Measurements from ENCODE around the gene FGF12.

Gene FGF12

GRCh38 chr3:192317564-192317963 lies 409.8 kb downstream of the FGF12 start:
- H3K9ac ChIP-seq (ENCODE audit: low read depth, low read length): no peak overlapping the region

GRCh38 chr3:192313605-192314004 lies 413.7 kb downstream of the FGF12 start:
- no peaks in the 10 kb centered on the region for H3K9me3 ChIP-seq (replicated peaks; ENCODE audit: low read length)
- H3K36me3 ChIP-seq (ENCODE audit: insufficient read depth, low read length): no peaks in the 10 kb centered on the region
- no peak overlapping the region for H3K9ac ChIP-seq (ENCODE audit: low read depth, low read length)
- no peaks in the 10 kb centered on the region for H3K4me1 ChIP-seq (ENCODE audit: control insufficient read depth, insufficient read depth, low read length)
- H3K27me3 ChIP-seq (ENCODE audit: control insufficient read depth, insufficient read depth, low read length): no peaks in the 10 kb centered on the region
- H3K4me3 ChIP-seq (ENCODE audit: low read length): no peak overlapping the region
- H3K4me2 ChIP-seq (ENCODE audit: low read length): no peak overlapping the region

More at GRCh38 chr3:192317564-192317963, 409.8 kb downstream of the FGF12 start:
- Histone ChIP-seq H3K4me2 (ENCODE audit: low read length) (no peak overlapping the region), H3K4me1 (ENCODE audit: control insufficient read depth, insufficient read depth, low read length) (no peaks in the 10 kb centered on the region), H3K36me3 (ENCODE audit: insufficient read depth, low read length) (no peaks in the 10 kb centered on the region), H3K9me3 (replicated peaks; ENCODE audit: low read length) (no peaks in the 10 kb centered on the region), H3K4me3 (ENCODE audit: low read length) (no peak overlapping the region), H3K27me3 (ENCODE audit: control insufficient read depth, insufficient read depth, low read length) (no peaks in the 10 kb centered on the region)

- no peak overlapping the region for H3K4me3 ChIP-seq (ENCODE audit: low read length)
- no peak overlapping the region for H3K9ac ChIP-seq (ENCODE audit: low read depth, low read length)
- H3K9me3 ChIP-seq (replicated peaks; ENCODE audit: low read length): no peaks in the 10 kb centered on the region
Measured at GRCh38 chr3:192307631-192308030, 419.7 kb downstream of the FGF12 start.

DNA sequence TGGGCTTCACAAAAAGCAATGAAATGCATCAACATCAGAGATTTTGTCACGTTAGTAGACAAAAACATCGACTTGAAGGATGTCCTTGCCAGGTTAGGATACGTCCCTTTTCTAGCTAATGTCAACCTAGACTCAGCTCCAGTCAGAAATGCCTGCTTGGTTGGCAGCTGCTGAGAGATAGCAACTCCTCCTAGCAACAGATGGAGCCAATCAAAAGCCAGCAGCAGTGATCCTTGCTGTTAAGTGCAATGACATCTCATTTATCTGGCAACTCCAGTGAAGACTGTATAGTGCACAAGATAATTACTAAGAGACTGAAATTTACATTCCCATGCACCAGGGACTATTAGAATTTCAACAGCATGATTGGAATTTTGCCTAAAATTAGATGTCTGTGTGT lies 424.1 kb downstream of the FGF12 start:
- Histone ChIP-seq H3K36me3 (ENCODE audit: insufficient read depth, low read length) (no peaks in the 10 kb centered on the region), H3K9ac (ENCODE audit: low read depth, low read length) (no peak overlapping the region), H3K4me1 (ENCODE audit: control insufficient read depth, insufficient read depth, low read length) (no peaks in the 10 kb centered on the region), H3K4me3 (ENCODE audit: low read length) (no peak overlapping the region), H3K27me3 (ENCODE audit: control insufficient read depth, insufficient read depth, low read length) (no peaks in the 10 kb centered on the region), H3K9me3 (replicated peaks; ENCODE audit: low read length) (no peaks in the 10 kb centered on the region), H3K4me2 (ENCODE audit: low read length) (no peak overlapping the region)

More at GRCh38 chr3:192307631-192308030, 419.7 kb downstream of the FGF12 start:
- no peaks in the 10 kb centered on the region for H3K27me3 ChIP-seq (ENCODE audit: control insufficient read depth, insufficient read depth, low read length)
- H3K4me1 ChIP-seq (ENCODE audit: control insufficient read depth, insufficient read depth, low read length): no peaks in the 10 kb centered on the region
- no peaks in the 10 kb centered on the region for H3K36me3 ChIP-seq (ENCODE audit: insufficient read depth, low read length)
- H3K4me2 ChIP-seq (ENCODE audit: low read length): no peak overlapping the region

- Histone ChIP-seq H3K27me3 (ENCODE audit: control insufficient read depth, insufficient read depth, low read length) (no peaks in the 10 kb centered on the region), H3K9me3 (replicated peaks; ENCODE audit: low read length) (no peaks in the 10 kb centered on the region), H3K9ac (ENCODE audit: low read depth, low read length) (no peak overlapping the region), H3K4me2 (ENCODE audit: low read length) (no peak overlapping the region), H3K36me3 (ENCODE audit: insufficient read depth, low read length) (no peaks in the 10 kb centered on the region), H3K4me1 (ENCODE audit: control insufficient read depth, insufficient read depth, low read length) (no peaks in the 10 kb centered on the region), H3K4me3 (ENCODE audit: low read length) (no peak overlapping the region)
Measured at GRCh38 chr3:192302721-192303120, 424.6 kb downstream of the FGF12 start.

- Histone ChIP-seq H3K9me3 (replicated peaks; ENCODE audit: low read length) (no peaks in the 10 kb centered on the region), H3K27me3 (ENCODE audit: control insufficient read depth, insufficient read depth, low read length) (no peaks in the 10 kb centered on the region), H3K4me3 (ENCODE audit: low read length) (no peak overlapping the region), H3K36me3 (ENCODE audit: insufficient read depth, low read length) (no peaks in the 10 kb centered on the region), H3K9ac (ENCODE audit: low read depth, low read length) (no peak overlapping the region), H3K4me1 (ENCODE audit: control insufficient read depth, insufficient read depth, low read length) (no peaks in the 10 kb centered on the region), H3K4me2 (ENCODE audit: low read length) (no peak overlapping the region)
Measured at GRCh38 chr3:192299921-192300320, 427.4 kb downstream of the FGF12 start.

- Histone ChIP-seq H3K4me3 (ENCODE audit: low read length) (no peak overlapping the region), H3K9me3 (replicated peaks; ENCODE audit: low read length) (no peaks in the 10 kb centered on the region), H3K27me3 (ENCODE audit: control insufficient read depth, insufficient read depth, low read length) (no peaks in the 10 kb centered on the region), H3K9ac (ENCODE audit: low read depth, low read length) (no peak overlapping the region), H3K4me1 (ENCODE audit: control insufficient read depth, insufficient read depth, low read length) (no peaks in the 10 kb centered on the region), H3K36me3 (ENCODE audit: insufficient read depth, low read length) (no peaks in the 10 kb centered on the region), H3K4me2 (ENCODE audit: low read length) (no peak overlapping the region)
Measured at GRCh38 chr3:192296845-192297244, 430.5 kb downstream of the FGF12 start.

- H3K4me3 ChIP-seq (ENCODE audit: low read length): no peak overlapping the region
- no peaks in the 10 kb centered on the region for H3K36me3 ChIP-seq (ENCODE audit: insufficient read depth, low read length)
- H3K9me3 ChIP-seq (replicated peaks; ENCODE audit: low read length): no peaks in the 10 kb centered on the region
- no peaks in the 10 kb centered on the region for H3K27me3 ChIP-seq (ENCODE audit: control insufficient read depth, insufficient read depth, low read length)
- no peak overlapping the region for H3K4me2 ChIP-seq (ENCODE audit: low read length)
- no peak overlapping the region for H3K9ac ChIP-seq (ENCODE audit: low read depth, low read length)
- H3K4me1 ChIP-seq (ENCODE audit: control insufficient read depth, insufficient read depth, low read length): no peaks in the 10 kb centered on the region
Measured at GRCh38 chr3:192284443-192285072, 442.8 kb downstream of the FGF12 start.

DNA sequence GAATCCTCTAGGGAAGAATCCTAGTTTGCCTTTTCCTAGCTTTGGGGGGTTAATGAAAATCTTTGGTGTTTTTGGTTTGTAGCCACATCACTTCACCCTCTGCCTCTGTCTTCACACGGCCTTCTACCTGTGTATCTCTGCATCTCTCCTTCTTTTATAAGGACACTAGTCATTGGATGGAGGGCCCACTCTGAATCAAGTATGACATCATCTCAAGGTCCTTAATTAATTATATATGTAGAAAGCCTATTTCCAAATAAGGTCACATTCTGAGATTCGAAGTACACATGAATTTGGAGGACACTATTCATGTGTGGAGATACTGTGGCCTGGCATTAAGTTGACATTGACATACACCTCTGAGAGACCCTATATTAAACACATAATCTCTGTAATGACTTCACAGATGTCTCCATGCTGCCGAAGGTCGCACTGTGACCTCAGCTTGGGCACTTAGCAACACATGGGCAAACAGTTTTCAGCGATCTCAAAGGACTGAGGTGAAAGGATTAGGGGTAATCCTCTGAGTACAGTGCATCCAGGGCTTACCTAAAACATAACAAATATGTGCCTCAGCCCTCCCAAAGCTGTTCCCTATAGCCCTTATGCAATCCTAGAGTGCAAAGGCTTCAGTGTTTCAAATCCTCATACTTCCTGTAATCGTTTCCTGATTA lies 446.0 kb downstream of the FGF12 start:
- Histone ChIP-seq H3K4me1 (ENCODE audit: control insufficient read depth, insufficient read depth, low read length) (no peaks in the 10 kb centered on the region), H3K4me3 (ENCODE audit: low read length) (no peak overlapping the region), H3K4me2 (ENCODE audit: low read length) (no peak overlapping the region), H3K36me3 (ENCODE audit: insufficient read depth, low read length) (no peaks in the 10 kb centered on the region), H3K9ac (ENCODE audit: low read depth, low read length) (no peak overlapping the region), H3K9me3 (replicated peaks; ENCODE audit: low read length) (no peaks in the 10 kb centered on the region), H3K27me3 (ENCODE audit: control insufficient read depth, insufficient read depth, low read length) (no peaks in the 10 kb centered on the region)

- Histone ChIP-seq H3K4me3 (ENCODE audit: low read length) (no peak overlapping the region), H3K36me3 (ENCODE audit: insufficient read depth, low read length) (no peaks in the 10 kb centered on the region), H3K4me2 (ENCODE audit: low read length) (no peak overlapping the region), H3K9me3 (replicated peaks; ENCODE audit: low read length) (no peaks in the 10 kb centered on the region), H3K4me1 (ENCODE audit: control insufficient read depth, insufficient read depth, low read length) (no peaks in the 10 kb centered on the region), H3K27me3 (ENCODE audit: control insufficient read depth, insufficient read depth, low read length) (no peaks in the 10 kb centered on the region), H3K9ac (ENCODE audit: low read depth, low read length) (no peak overlapping the region)
Measured at GRCh38 chr3:192279664-192280063, 447.7 kb downstream of the FGF12 start.

- Histone ChIP-seq H3K27me3 (ENCODE audit: control insufficient read depth, insufficient read depth, low read length) (no peaks in the 10 kb centered on the region), H3K9me3 (replicated peaks; ENCODE audit: low read length) (no peaks in the 10 kb centered on the region), H3K4me3 (ENCODE audit: low read length) (no peak overlapping the region), H3K4me1 (ENCODE audit: control insufficient read depth, insufficient read depth, low read length) (no peaks in the 10 kb centered on the region), H3K9ac (ENCODE audit: low read depth, low read length) (no peak overlapping the region), H3K36me3 (ENCODE audit: insufficient read depth, low read length) (no peaks in the 10 kb centered on the region), H3K4me2 (ENCODE audit: low read length) (no peak overlapping the region)
Measured at GRCh38 chr3:192277477-192277876, 449.9 kb downstream of the FGF12 start.
